ENCODE data around the gene ZDHHC1.
"Not testable (repeated sequence)": the region's sequence is repeated elsewhere in the genome, so short reads cannot be mapped to it uniquely, and the experiment has no call there.

Gene ZDHHC1

GRCh38 chr16:67392301-67393059, 23.8 kb downstream of the ZDHHC1 start:
- no peak for DNase-seq

DNA sequence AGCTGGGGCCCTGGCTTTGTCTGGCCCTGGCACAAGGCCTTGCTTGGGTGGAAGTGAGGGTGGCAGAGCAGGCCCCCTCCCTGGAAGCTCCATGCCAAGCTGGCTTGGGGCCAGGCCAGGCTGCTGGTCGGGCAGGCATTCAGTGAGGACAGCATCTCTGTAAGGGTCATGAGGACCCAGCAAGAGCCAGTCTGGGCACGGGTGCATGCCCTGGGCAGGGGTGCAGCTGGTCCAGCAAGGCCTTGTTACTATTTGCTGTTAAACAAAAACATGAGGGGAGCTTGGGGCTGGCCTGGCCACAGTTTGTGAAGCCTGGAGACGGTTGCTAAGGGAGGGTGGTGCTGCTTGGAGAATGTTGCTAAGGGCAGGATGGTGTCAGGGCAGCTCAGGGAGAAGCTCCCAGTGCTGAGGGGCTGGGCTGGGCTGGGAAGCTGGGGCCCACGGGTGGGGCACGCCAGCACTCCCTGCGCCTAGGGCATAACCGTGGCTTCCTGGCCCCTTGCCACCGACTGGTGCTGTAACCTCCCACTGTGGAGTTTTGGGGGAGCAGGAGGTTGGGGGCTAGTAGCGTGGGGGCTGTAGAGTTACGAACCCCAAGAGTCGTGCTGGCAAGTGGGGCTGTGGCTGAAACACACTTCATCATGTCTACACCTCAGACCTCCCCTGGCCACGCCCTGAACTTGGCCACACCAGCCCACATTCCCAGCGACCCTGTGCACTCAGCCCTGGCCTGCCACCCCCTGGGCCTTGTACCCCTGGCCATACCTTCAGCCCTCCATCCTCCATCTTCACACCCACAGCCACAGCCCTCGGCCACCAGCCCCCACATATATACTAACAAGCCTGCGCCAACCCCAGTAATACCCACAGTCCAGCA, 24.6 kb downstream of the ZDHHC1 start:
- no peak for DNase-seq

- DNase-seq: no peak
Observed at GRCh38 chr16:67390816-67391423, 25.4 kb downstream of the ZDHHC1 start.

- DNase-seq: no peak
Observed at GRCh38 chr16:67389911-67390815, 26.1 kb downstream of the ZDHHC1 start.

DNA sequence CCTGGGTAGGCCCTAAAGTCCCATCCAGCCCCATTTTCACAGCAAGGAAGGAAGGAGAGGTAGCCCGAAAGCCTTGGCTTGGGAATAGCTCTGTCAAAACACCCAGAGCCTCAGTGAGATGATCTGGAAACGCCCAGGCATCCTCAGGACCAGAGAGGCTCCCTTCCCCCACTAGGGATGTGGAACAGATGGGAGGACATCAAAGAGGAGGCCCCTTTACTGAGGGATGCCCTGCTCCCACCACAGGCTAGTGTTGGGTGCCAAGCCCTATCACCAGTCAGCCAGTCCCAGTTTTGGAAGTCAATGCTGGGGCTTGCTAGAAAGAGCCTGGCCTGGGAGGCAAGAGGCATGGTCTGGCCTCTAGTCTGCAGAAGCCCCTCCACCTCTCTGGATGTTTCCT, 27.7 kb downstream of the ZDHHC1 start:
- no peak for DNase-seq

GRCh38 chr16:67388191-67388590, 28.1 kb downstream of the ZDHHC1 start:
- no peak for DNase-seq

GRCh38 chr16:67387479-67388079, 28.7 kb downstream of the ZDHHC1 start:
- no peak for DNase-seq

GRCh38 chr16:67386861-67387455, 29.3 kb downstream of the ZDHHC1 start:
- no peak for DNase-seq

GRCh38 chr16:67384778-67385510, 31.3 kb downstream of the ZDHHC1 start:
- no peak for DNase-seq

- DNase-seq: no peak
Observed at GRCh38 chr16:67383284-67383683, 33.0 kb downstream of the ZDHHC1 start.

GRCh38 chr16:67378642-67379041, 37.6 kb downstream of the ZDHHC1 start:
- DNase-seq: no peak

- not testable (repeated sequence) for DNase-seq
Observed at GRCh38 chr16:67376012-67376411, 40.3 kb downstream of the ZDHHC1 start.

DNA sequence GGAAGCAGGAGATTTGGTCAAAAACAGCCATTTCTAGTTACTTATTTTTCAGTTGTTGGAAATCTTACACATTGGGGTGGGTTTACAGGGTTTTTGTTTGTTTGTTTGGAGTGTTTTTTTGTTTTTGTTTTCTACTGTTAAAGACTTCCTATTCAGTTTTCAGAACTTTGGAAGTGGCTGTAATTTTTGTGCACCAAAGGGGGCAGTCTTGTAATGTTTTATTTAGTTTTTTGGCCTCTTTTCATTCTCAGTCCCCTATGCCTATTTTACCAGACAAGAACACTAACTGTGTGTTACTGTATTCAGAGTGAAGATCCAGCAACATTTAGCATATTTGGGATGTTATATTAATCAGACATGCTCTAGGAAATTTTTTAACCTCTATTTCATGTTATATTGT, 43.6 kb downstream of the ZDHHC1 start:
- no peak for DNase-seq

GRCh38 chr16:67370661-67371060, 45.6 kb downstream of the ZDHHC1 start:
- no peak for DNase-seq

DNA sequence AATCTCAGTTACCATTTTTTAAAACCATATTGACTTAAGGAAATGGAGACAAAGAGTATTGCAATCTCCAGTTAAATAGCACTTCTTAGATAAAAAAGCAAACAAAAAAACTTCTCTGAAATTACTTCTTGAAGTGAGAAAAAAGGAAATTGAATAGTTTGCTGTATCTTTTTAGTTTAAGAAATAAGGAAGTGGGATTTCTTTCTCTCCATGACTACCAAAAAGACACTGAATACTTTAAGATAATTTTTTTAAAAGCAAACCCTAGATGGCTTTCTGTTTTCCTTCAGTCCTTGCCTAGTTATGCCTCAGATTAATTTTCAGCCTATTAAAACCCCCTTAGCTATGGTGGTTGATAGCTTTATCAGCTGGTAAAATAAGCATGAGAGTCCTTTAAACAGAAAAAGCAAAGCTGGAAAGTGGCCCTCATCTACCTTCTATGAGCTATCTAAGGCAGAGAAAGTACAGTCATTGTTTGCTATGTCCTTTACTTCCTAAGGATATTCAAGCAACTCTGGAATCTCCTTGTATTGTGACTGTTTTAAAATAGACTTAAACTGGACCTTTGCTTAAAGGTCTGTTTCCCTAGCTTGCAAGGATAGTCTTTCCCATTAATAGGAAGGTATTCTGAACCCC, 51.6 kb downstream of the ZDHHC1 start:
- DNase-seq: no peak

- no peak for DNase-seq
Observed at GRCh38 chr16:67361038-67361437, 55.2 kb downstream of the ZDHHC1 start.

DNA sequence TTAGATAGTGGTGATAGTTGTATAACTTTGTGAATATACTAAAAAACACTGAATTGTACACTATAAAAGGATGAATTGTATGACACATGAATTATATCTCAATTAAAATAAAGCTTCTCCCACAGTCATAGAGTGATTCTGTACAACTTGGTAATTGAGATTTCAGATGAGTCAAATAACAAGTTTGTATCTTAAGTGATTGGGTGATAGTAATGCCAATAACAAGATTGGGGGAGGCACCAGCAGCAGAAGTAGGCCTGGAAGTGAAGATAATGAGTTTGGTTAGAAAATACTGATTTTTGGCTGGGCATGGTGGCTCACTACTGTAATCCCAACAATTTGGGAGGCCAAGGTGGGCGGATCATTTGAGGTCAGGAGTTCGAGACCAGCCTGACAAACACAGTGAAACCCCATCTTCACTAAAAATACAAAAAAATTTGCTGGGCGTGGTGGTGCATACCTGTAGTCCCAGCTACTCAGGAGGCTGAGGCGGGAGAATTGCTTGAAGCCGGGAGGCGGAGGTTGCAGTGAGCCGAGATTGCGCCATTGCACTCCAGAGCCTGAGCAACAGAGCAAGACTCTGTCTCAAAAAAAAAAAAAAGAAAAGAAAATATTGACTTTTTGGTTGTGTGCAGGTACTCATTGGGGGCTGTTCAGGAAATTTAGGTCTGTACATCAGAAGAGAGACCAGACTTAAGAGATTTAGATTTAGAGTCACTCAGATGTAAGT, 56.6 kb downstream of the ZDHHC1 start:
- DNase-seq: not testable (repeated sequence)

DNA sequence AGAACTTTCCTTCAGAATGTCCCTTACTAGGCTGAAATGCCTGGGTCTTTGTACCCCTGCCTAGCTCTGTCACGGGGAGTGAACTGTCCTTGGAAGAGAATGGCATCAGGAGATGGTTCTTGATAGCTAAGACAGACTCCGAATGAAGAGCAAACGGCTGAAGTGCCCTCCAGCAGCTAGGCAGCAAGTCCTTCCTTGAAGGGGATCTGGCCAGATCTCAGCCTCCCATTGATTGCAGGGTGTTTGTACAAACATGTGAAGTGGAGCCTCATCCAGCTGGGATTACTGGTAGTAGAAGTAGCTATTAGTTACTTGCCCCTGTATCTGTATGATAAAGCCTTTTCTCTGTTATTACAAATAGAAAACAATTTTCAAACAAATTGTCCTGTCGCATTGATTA, 58.7 kb downstream of the ZDHHC1 start:
- DNase-seq: no peak

DNA sequence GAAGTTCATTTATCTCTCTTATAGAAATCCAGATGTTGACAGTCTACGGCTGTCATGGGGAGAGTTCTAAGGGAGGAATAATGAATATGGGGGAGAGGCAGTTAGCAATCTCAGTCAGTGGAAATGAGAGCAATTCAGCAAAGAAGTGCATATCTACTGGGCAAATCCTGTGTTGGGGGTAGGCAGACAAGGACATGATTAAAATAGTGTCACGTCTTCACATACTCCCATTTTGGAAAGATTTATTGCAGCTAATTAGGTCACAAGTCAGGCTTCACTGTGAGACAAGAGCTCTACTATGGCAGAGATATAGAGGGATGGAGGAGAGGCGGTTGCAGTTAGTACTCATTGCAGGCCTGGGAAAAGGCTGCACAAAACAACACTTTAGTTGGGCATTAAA, 59.9 kb downstream of the ZDHHC1 start:
- no peak for DNase-seq

DNA sequence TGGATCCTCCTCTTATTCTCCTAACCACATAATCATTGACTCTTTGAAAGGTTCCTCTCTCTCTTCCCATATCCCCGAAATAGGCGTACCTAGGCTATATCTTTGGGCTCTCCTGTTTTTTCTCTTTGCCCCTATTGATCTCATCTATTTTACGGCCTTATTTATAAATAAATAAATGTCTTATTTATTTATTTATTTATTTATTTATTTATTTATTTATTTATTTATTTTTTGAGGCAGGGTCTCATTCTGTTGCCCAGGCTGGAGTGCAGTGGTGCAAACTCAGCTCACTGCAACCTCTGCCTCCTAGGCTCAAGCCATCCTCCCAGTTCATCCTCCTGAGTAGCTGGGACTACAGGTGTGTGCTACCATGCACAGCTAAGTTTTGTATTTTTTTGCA, 63.8 kb downstream of the ZDHHC1 start:
- DNase-seq: not testable (repeated sequence)
